HUES64 (cell line): ENCODE data around the gene AKR1C2. TPM values are rescaled to one million over a fixed set of nuclear protein-coding genes. Genes with fewer than 3 reads are reported as not detected.
"Not testable (repeated sequence)": the region's sequence is repeated elsewhere in the genome, so short reads cannot be mapped to it uniquely, and the experiment has no call there.

Experiments used
- H3K27ac ChIP-seq: 2 replicates; pipeline ENCODE4 v1.7.0; 2013; ENCODE audit warnings: low read depth, low read length, inconsistent platforms
- H3K27me3 ChIP-seq: 2 replicates; pipeline ENCODE4 v1.6.1; 2013; ENCODE audit warnings: mild to moderate bottlenecking, low read length; ENCODE audit not compliant: insufficient read depth
- H3K36me3 ChIP-seq: 2 replicates; pipeline ENCODE4 v1.6.1; 2013; ENCODE audit warnings: mild to moderate bottlenecking, low read length; ENCODE audit not compliant: insufficient read depth
- H3K4me1 ChIP-seq: 2 replicates; pipeline ENCODE4 v1.6.1; 2013; ENCODE audit warnings: mild to moderate bottlenecking, low read length, moderate library complexity; ENCODE audit not compliant: insufficient read depth
- H3K4me3 ChIP-seq: 2 replicates; pipeline ENCODE4 v1.5.1; 2013; ENCODE audit warnings: mild to moderate bottlenecking, low read length, moderate library complexity
- H3K9ac ChIP-seq: 2 replicates; pipeline ENCODE4 v1.6.1; 2013; ENCODE audit warnings: mild to moderate bottlenecking, low read depth, low read length
- H3K9me3 ChIP-seq: 2 replicates; pipeline ENCODE4 v1.6.1; 2013; ENCODE audit warnings: low read depth, low read length; ENCODE audit not compliant: insufficient read depth
- WGBS: fragments of 150-250, 120-280 bp; methylation state at CpG from one replicate; pipeline ENCODE4 v1.1.7; 2013; ENCODE audit warnings: missing lambda C conversion rate; 5-methylcytosine and 5-hydroxymethylcytosine counted together
- polyA plus RNA-seq, 2 experiments: library from polyadenylated mRNA; stranded (reverse); fragments of 50-300 nt; gene quantifications; one replicate each; pipeline ENCODE4 v1.2.3, GENCODE V29; 2013

The AKR1C2 gene
- polyA plus RNA-seq (2013, experiment 1 of 2): 1.8 TPM
- polyA plus RNA-seq (2013, experiment 2 of 2): 2.8 TPM

DNA sequence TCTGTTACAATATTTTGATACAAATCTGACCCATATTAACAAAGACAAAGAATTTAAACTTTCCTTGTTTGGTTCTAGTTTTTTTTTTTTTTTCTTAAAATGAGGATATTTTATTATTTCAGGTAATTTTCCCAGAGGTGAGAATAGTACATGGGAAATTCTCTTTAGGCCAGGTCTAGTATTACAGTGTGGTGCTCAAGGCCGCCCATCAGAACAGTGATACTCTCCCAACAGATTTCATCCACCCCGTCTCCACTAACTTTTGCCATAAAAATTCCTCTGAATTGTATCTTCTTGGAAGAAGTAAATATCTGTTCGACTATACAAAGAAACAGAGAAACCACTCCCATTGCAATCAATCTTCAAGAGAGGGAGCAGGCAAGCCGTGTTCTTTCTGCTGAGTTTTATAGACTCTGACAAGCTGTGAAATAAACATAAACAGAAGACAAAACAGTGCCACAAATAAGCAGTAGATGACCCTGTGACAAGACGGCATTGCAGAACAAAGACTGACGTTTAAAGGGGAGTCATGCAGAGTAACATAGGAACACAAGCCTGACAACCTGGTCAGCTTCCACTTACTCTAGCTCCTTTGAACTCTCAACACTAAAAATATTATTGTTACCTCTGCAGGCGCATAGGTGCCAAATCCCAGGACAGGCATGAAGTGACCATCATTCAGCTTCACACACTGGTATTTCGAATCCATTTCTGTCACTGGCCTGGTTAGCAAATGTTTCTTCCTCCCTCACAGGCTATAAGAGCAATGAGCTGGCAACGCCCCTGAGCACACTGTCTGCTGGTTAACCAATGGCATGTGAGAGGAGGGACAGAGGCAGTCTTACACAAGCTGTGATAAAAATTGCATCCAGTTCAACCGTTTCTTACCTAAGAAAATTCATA lies at the start of gene AKR1C2:
TSS of gene AKR1C2 (minus strand) at position 731 of the 903 bp plus-strand sequence. CDS start at position 709, 22 bp downstream.
- H3K27me3 ChIP-seq, H3K27ac ChIP-seq, H3K4me3 ChIP-seq, H3K36me3 ChIP-seq, H3K4me1 ChIP-seq, H3K9ac ChIP-seq, H3K9me3 ChIP-seq: not testable (repeated sequence)
- 93% methylated on average over 3 of the region's 10 CpGs for WGBS

DNA sequence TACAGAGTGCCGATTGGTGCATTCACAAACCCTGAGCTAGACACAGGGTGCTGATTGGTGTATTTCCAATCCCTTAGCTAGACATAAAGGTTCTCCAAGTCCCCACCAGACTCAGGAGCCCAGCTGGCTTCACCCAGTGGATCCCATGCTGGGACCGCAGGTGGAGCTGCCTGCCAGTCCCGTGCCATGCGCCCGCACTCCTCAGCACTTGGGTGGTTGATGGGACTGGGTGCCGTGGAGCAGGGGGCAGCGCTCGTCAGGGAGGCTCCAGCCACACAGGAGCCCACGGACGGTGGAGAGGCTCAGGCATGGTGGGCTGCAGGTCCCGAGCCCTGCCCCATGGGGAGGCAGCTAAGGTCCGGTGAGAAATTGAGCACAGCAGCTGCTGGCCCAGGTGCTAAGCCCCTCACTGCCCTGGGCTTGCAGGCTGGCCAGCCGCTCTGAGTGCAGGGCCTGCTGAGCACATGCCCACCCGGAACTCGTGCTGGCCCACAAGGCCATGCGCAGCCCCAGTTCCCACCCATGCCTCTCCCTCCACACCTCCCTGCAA lies 49.4 kb upstream of the AKR1C2 start:
- not testable (repeated sequence) for H3K4me3 ChIP-seq, H3K9ac ChIP-seq, H3K9me3 ChIP-seq, H3K27ac ChIP-seq, H3K27me3 ChIP-seq, H3K36me3 ChIP-seq, H3K4me1 ChIP-seq
- WGBS: 95% methylated on average over 16 of the region's 16 CpGs

DNA sequence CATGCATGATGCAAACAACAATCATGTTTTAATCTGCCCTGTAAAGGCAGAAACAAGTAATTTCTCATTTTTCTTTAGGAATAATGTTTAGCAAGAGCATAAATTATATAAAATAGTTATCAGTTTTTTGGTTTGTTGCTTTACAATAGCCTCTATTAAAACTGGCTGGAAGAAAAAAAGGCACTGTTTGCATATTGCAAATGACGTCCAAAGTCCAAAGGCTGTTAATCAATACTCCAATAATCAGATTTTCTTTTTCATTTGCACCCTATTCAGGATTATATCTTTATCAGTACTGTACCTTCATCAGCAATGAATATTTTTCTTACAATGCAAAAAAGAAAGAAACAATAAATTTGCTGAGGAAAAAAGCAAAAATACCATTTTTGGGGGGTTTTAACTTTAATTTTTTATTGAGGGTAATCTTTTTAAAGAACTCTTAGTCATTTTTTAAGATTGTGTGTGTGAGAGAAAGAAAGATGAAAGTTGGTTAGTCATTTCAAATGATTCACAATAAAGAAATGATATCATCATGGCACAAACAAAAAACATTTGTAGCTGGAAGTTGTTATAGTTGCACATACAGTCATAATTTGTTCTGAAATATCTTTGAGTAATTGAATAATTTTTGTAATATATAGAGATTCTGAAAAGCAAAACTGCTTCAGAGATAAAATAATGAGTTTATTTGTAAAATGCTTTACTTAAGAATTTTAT lies 44.4 kb upstream of the AKR1C2 start:
- no peak overlapping the region for H3K27ac ChIP-seq
- H3K27me3 ChIP-seq: no peaks in the 10 kb centered on the region
- no peaks in the 10 kb centered on the region for H3K36me3 ChIP-seq
- H3K4me1 ChIP-seq: no peaks in the 10 kb centered on the region
- WGBS: 100% methylated on average over 1 of the region's 1 CpG
- H3K9ac ChIP-seq: no peak overlapping the region
- no peaks in the 10 kb centered on the region for H3K9me3 ChIP-seq
- H3K4me3 ChIP-seq: no peak overlapping the region

DNA sequence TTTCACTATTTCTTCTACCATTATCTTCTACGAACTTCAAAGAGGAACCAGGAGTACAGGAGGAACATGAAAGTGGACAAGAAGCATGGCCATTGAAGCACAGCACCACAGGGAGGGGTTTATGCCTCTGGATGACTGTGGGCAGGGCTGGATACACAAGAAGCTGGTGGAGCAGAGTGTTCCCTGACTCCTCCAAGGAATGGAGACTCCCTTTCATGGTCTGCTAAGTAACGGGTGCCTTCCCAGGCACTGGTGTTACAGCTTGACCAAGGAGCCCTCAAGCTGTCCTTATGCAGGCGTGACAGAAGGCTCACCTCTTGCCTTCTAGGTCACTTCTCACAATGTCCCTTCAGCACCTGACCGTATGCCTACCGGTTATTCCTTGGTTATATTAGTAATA lies 43.4 kb upstream of the AKR1C2 start:
- WGBS: 97% methylated on average over 4 of the region's 5 CpGs
- H3K27me3 ChIP-seq, H3K9me3 ChIP-seq, H3K9ac ChIP-seq, H3K4me3 ChIP-seq, H3K27ac ChIP-seq, H3K36me3 ChIP-seq, H3K4me1 ChIP-seq: not testable (repeated sequence)

DNA sequence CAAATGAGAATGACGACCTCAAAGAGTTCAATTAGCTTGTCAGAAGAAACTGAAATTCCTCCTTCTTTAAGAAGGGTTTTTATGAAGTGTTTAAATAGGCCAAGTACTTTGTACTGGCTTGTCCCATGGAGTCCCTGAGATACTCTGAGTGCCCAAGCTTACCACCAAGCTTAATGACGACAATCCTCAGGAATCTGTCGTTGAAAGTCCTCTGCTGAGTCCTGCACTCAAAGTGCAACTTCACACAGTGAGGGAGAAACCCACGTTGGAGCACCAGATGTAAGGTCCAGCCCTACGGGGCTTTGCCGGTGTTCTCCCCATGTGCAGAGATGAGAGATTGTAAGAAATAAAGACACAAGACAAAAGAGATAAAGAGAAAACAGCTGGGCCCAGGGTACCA lies 42.8 kb upstream of the AKR1C2 start:
- Histone ChIP-seq H3K9me3 (no peaks in the 10 kb centered on the region), H3K4me1 (no peaks in the 10 kb centered on the region), H3K36me3 (no peaks in the 10 kb centered on the region), H3K27ac (no peak overlapping the region), H3K9ac (no peak overlapping the region), H3K4me3 (no peak overlapping the region), H3K27me3 (no peaks in the 10 kb centered on the region)
- WGBS: 96% methylated on average over 6 of the region's 6 CpGs

DNA sequence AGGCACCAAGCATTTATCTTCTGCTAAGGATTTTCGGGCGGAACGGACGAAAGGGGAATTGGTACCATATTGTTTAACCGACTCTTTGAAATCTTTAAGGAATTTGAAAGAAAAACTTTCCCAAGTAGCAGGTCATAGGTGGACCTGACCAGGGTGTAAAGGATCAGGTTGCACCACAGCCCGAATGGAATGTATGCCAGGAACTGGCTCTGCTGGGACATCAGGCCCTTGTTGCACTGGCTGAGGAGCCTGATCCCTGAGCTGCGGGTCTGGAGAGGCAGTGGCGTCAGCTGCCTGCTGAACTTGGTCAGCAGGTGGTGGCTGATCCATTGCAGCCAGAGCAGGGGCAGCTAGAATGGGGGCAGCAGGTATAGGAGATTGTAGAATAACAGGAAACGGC lies 41.4 kb upstream of the AKR1C2 start:
- Histone ChIP-seq H3K4me3 (no peak overlapping the region), H3K9me3 (no peaks in the 10 kb centered on the region), H3K9ac (no peak overlapping the region), H3K4me1 (no peaks in the 10 kb centered on the region), H3K27ac (no peak overlapping the region), H3K27me3 (no peaks in the 10 kb centered on the region), H3K36me3 (no peaks in the 10 kb centered on the region)
- 94% methylated on average over 9 of the region's 9 CpGs for WGBS

DNA sequence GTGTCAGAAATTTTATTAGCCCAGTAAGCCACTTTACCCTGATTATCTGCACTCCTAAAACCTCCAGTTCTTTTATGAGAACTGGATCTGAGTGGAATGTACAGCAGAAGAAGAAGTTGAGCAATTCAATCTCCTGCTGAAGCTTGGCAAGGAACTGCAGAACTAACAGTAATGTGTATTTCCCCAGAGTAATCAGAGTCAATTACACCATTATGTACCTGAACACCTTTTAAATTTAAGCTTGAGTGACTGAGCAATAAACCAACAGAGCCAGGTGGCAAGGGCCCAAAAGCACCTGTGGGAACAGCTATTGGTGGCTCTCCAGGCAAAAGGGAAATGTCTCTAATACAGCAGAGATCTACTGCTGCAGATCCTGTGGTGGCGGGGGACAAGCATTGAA lies 40.1 kb upstream of the AKR1C2 start:
- H3K9me3 ChIP-seq: no peaks in the 10 kb centered on the region
- no peaks in the 10 kb centered on the region for H3K27me3 ChIP-seq
- no peak overlapping the region for H3K27ac ChIP-seq
- WGBS: 96% methylated on average over 1 of the region's 1 CpG
- no peaks in the 10 kb centered on the region for H3K4me1 ChIP-seq
- no peak overlapping the region for H3K4me3 ChIP-seq
- H3K9ac ChIP-seq: no peak overlapping the region
- H3K36me3 ChIP-seq: no peaks in the 10 kb centered on the region

DNA sequence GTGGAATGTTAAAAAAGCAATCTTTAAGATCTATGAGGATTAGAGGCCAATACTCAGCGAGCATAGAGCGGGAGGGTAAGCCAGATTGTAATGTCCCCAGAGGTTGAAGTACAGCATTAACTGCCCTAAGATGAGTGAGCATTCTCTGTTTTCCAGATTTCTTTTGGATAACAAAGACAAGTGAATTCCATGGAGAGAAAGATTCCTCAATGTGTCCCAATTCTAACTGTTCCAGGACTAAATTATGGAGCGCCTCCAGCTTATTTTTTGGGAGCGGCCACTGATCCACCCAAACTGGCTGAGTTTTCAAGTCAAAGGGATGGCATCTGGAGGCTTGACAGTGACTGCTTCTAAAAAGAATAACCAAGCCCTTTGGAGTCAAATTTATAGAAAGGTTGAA lies 39.3 kb upstream of the AKR1C2 start:
- Histone ChIP-seq H3K36me3 (no peaks in the 10 kb centered on the region), H3K9ac (no peak overlapping the region), H3K27ac (no peak overlapping the region), H3K27me3 (no peaks in the 10 kb centered on the region), H3K9me3 (no peaks in the 10 kb centered on the region), H3K4me1 (no peaks in the 10 kb centered on the region), H3K4me3 (no peak overlapping the region)
- 85% methylated on average over 4 of the region's 4 CpGs for WGBS

DNA sequence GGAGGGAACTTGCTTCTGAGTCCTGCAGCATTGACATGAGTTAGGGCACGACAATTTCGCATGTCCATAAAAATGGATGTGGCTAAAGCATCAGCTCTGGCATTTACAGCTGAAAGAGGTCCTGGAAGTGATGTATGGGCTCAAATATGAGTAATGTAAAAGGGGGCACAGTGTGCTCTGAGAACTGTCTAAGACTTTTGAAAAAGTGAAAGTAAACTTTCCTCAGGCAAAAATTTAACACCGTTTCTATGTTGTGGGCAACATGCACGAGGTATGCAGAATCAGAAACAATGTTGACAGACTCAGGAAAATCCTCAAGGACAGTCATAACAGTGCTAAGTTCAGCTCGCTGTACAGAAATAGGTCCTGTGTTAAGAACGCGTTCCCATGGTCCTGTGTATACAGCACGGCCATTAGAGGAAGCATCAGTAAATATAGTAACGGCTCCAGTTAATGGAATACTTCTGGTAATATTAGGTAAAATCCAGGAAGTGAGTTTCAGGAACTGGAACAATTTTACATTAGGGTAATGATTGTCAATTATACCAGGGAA lies 37.9 kb upstream of the AKR1C2 start:
- Histone ChIP-seq H3K36me3 (no peaks in the 10 kb centered on the region), H3K9ac (no peak overlapping the region), H3K9me3 (no peaks in the 10 kb centered on the region), H3K4me1 (no peaks in the 10 kb centered on the region), H3K27me3 (no peaks in the 10 kb centered on the region), H3K27ac (no peak overlapping the region), H3K4me3 (no peak overlapping the region)
- 95% methylated on average over 9 of the region's 9 CpGs for WGBS

DNA sequence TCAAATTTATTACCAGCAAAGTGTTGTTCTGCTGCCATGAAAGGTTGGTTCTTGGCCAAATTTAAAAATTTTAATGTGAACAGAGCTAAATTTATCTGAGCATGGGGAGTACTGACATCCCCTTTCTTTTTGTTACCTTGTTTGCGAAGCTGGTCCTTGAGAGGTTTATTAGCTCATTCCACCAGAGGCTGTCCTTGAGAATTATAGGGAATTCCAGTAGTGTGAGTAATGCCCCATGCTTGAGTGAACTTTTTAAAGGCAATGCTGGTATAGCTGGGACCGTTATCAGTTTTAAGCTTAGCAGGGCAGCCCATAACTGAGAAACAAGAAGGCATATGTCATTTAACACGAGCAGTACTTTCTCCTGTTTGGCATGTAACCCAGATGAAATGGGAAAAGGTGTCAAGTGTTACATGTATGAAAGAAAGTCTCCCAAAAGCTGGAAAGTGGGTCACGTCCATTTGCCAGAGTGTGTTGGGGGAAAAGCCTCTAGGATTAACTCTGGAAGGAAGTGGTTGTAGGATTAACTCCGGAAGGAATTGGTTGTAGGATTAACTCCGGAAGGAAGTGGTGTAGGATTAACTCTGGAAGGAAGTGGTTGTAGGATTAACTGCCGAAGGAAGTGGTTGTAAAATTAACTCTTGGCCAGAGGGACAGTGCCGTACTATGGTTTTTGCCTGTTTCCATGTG lies 37.3 kb upstream of the AKR1C2 start:
- no peak overlapping the region for H3K9ac ChIP-seq
- no peak overlapping the region for H3K27ac ChIP-seq
- WGBS: 92% methylated on average over 8 of the region's 8 CpGs
- H3K36me3 ChIP-seq: no peaks in the 10 kb centered on the region
- no peaks in the 10 kb centered on the region for H3K4me1 ChIP-seq
- no peaks in the 10 kb centered on the region for H3K9me3 ChIP-seq
- no peak overlapping the region for H3K4me3 ChIP-seq
- no peaks in the 10 kb centered on the region for H3K27me3 ChIP-seq
